PC-9 (cell line): ENCODE data around the gene TBC1D22A. TPM values are rescaled to one million over a fixed set of nuclear protein-coding genes. Genes with fewer than 3 reads are reported as not detected.

Experiments
- BruUV-seq: library from RNA; stranded (reverse); fragments of 400-500 nt; replicated peaks from 2 replicates; lab custom pipeline; 2021; lab: Mats Ljungman, UMichigan
- CTCF ChIA-PET: fragments of 300-600 bp; sonication (Branson Sonifier 250); formaldehyde crosslinking; loops from one replicate; lab custom pipeline; 2022; ENCODE audit warnings: antibody characterized with exemption; lab: Charles Lee
- POLR2A ChIA-PET: fragments of 300-600 bp; sonication (Branson Sonifier 250); formaldehyde crosslinking; loops from one replicate; lab custom pipeline; 2022; ENCODE audit warnings: antibody characterized with exemption; ENCODE audit not compliant: unreplicated experiment; lab: Charles Lee
- DNase-seq, 2 experiments: peaks; one replicate each; pipeline versions ENCODE4 v3.0.0 to v3.0.0-alpha.2; 2015 to 2022; ENCODE audit warnings: mixed read lengths in 1 of 2
- H2AFZ ChIP-seq: fragments of 200-600 bp; sonication (generic); 2 replicates; pipeline ENCODE4 v1.8.1; 2017; ENCODE audit warnings: antibody characterized with exemption
- H3F3A ChIP-seq: fragments of 200-600 bp; sonication (generic); 2 replicates; pipeline ENCODE4 v1.8.1; 2017; ENCODE audit warnings: antibody characterized with exemption, mild to moderate bottlenecking, low read depth; ENCODE audit not compliant: insufficient read depth
- H3K27ac ChIP-seq: fragments of 200-600 bp; sonication (generic); 2 replicates; pipeline ENCODE4 v1.6.1; 2016; ENCODE audit warnings: mixed run types
- H3K27me3 ChIP-seq: fragments of 200-600 bp; sonication (generic); 2 replicates; pipeline ENCODE4 v1.6.1; 2016; ENCODE audit warnings: low read depth, mixed run types; ENCODE audit not compliant: insufficient read depth
- H3K36me3 ChIP-seq: fragments of 200-600 bp; sonication (generic); 2 replicates; pipeline ENCODE4 v1.6.1; 2016; ENCODE audit warnings: low read depth, mixed run types
- H3K4me1 ChIP-seq: fragments of 200-600 bp; sonication (generic); replicated peaks from 2 replicates; pipeline ENCODE4 v1.6.1; 2016; ENCODE audit warnings: mixed run types; ENCODE audit not compliant: insufficient read depth
- H3K4me2 ChIP-seq: fragments of 200-600 bp; sonication (generic); 2 replicates; pipeline ENCODE4 v1.6.1; 2017; ENCODE audit warnings: mixed run types
- H3K4me3 ChIP-seq: fragments of 200-600 bp; sonication (generic); 2 replicates; pipeline ENCODE4 v1.6.1; 2016; ENCODE audit warnings: mixed run types
- H3K79me2 ChIP-seq: fragments of 200-600 bp; sonication (generic); 2 replicates; pipeline ENCODE4 v1.6.1; 2017; ENCODE audit warnings: low read depth, mixed run types
- H3K9me2 ChIP-seq: fragments of 200-600 bp; sonication (generic); 2 replicates; pipeline ENCODE4 v1.8.1; 2017; ENCODE audit warnings: mild to moderate bottlenecking; ENCODE audit not compliant: insufficient read depth
- H3K9me3 ChIP-seq: fragments of 200-600 bp; sonication (generic); 2 replicates; pipeline ENCODE4 v1.8.1; 2016; ENCODE audit warnings: low read depth; ENCODE audit not compliant: insufficient read depth
- H4K20me1 ChIP-seq: fragments of 200-600 bp; sonication (generic); 2 replicates; pipeline ENCODE4 v1.8.1; 2017; ENCODE audit not compliant: insufficient read depth
- EZH2 ChIP-seq: fragments of 200-600 bp; sonication (generic); IDR thresholded peaks from 2 replicates; pipeline ENCODE4 v1.8.0; 2017; ENCODE audit warnings: antibody characterized with exemption, low read depth
- intact Hi-C: fragments of 100-400 bp; cut with micrococcal nuclease; formaldehyde crosslinking; loops from one replicate; pipeline ENCODE4 v1.10.0; 2022; ENCODE audit not compliant: unreplicated experiment
- total RNA-seq: library from RNA; stranded (reverse); gene quantifications from 2 replicates; pipeline ENCODE4 v1.2.3, GENCODE V29; 2021
- TF ChIP-seq, protein P1 (sequence below): fragments of 200-600 bp; sonication (generic); conservative IDR thresholded peaks from 2 replicates; pipeline ENCODE4 v1.6.1; 2017; ENCODE audit warnings: mixed run types, antibody characterized with exemption, mild to moderate bottlenecking, moderate library complexity

TBC1D22A gene
- total RNA-seq, 1 experiment from 2014 or later, result 40.3 TPM

GRCh38 chr22:47059701-47060161 lies 297.3 kb downstream of the TBC1D22A start:
- intact Hi-C loops, result no loop called here
- CTCF ChIA-PET, result no interaction called here

DNA sequence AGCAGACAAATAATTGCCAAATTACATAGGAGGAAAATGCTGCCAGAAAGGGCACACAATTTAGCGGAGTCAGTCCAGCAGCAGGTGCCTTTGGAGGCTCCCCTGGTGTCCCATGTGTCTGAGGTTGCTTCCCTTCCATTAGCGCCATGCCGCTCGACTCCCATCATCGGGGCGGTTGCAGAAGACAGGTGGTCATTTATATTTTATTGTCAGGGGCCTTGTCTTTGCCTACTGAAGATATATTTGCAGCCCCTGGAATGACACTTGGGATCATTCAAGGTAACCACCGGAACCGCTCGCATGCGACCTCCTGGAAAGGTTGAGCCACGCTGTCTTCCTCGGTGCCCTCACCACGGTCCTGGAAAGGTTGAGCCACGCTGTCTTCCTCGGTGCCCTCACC lies 298.3 kb downstream of the TBC1D22A start:
- ChIA-PET POLR2A (no interaction called here), CTCF (no interaction called here)
- Histone ChIP-seq H3K9me3 (no peaks in the 10 kb centered on the region), H3K27me3 (no peaks in the 10 kb centered on the region), H2AFZ (no peak overlapping the region), H3K4me1 (no peaks in the 10 kb centered on the region), H3F3A (no peaks in the 10 kb centered on the region), H3K36me3 (no peaks in the 10 kb centered on the region), H3K27ac (no peak overlapping the region), H3K4me3 (no peak overlapping the region), H3K4me2 (no peak overlapping the region), H3K79me2 (no peaks in the 10 kb centered on the region), H4K20me1 (peaks cover 4% of the 10 kb centered on the region), H3K9me2 (no peaks in the 10 kb centered on the region)
- TF ChIP-seq, protein P1, sequence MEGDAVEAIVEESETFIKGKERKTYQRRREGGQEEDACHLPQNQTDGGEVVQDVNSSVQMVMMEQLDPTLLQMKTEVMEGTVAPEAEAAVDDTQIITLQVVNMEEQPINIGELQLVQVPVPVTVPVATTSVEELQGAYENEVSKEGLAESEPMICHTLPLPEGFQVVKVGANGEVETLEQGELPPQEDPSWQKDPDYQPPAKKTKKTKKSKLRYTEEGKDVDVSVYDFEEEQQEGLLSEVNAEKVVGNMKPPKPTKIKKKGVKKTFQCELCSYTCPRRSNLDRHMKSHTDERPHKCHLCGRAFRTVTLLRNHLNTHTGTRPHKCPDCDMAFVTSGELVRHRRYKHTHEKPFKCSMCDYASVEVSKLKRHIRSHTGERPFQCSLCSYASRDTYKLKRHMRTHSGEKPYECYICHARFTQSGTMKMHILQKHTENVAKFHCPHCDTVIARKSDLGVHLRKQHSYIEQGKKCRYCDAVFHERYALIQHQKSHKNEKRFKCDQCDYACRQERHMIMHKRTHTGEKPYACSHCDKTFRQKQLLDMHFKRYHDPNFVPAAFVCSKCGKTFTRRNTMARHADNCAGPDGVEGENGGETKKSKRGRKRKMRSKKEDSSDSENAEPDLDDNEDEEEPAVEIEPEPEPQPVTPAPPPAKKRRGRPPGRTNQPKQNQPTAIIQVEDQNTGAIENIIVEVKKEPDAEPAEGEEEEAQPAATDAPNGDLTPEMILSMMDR, result no peak
- no peak for TF ChIP-seq EZH2
- no TSS peak for BruUV-seq
- intact Hi-C loops, result no loop called here
- no peak for DNase-seq

More at GRCh38 chr22:47059701-47060161, 297.3 kb downstream of the TBC1D22A start:
- no peaks in the 10 kb centered on the region for H3K9me3 ChIP-seq
- H4K20me1 ChIP-seq, result peaks cover 4% of the 10 kb centered on the region
- H2AFZ ChIP-seq, result no peak overlapping the region
- TF ChIP-seq, protein P1, result no peak
- no peaks in the 10 kb centered on the region for H3K36me3 ChIP-seq
- no peak overlapping the region for H3K4me2 ChIP-seq
- H3K79me2 ChIP-seq, result no peaks in the 10 kb centered on the region
- H3K4me3 ChIP-seq, result no peak overlapping the region
- H3K4me1 ChIP-seq, result no peaks in the 10 kb centered on the region
- BruUV-seq, result no TSS peak
- POLR2A ChIA-PET, result no interaction called here
- no peaks in the 10 kb centered on the region for H3K27me3 ChIP-seq
- H3K27ac ChIP-seq, result no peak overlapping the region
- no peak for DNase-seq
- no peaks in the 10 kb centered on the region for H3F3A ChIP-seq
- H3K9me2 ChIP-seq, result no peaks in the 10 kb centered on the region

GRCh38 chr22:47061226-47061625 lies 298.8 kb downstream of the TBC1D22A start:
- Histone ChIP-seq H3K27ac (no peak overlapping the region), H3K4me1 (no peaks in the 10 kb centered on the region), H3K36me3 (no peaks in the 10 kb centered on the region), H2AFZ (no peak overlapping the region), H3K4me3 (no peak overlapping the region), H4K20me1 (peaks cover 4% of the 10 kb centered on the region; the same call in 1 of the 2 replicates), H3K27me3 (no peaks in the 10 kb centered on the region), H3K79me2 (no peaks in the 10 kb centered on the region), H3F3A (no peaks in the 10 kb centered on the region), H3K4me2 (no peak overlapping the region), H3K9me3 (no peaks in the 10 kb centered on the region), H3K9me2 (no peaks in the 10 kb centered on the region)
- DNase-seq, result no peak
- TF ChIP-seq EZH2, result no peak
- TF ChIP-seq, protein P1, result no peak
- ChIA-PET CTCF (no interaction called here), POLR2A (no interaction called here)
- intact Hi-C loops, result no loop called here
- no TSS peak for BruUV-seq
